GM18507 (cell line): ENCODE data around the gene CPM.
"Not testable (repeated sequence)": the region's sequence is repeated elsewhere in the genome, so short reads cannot be mapped to it uniquely, and the experiment has no call there.

ENCODE experiments used
- DNase-seq: peaks from one replicate; pipeline ENCODE4 v3.0.0; 2011; ENCODE audit warnings: low read depth; ENCODE audit not compliant: insufficient read length; ENCODE audit errors: extremely low spot score
- FAIRE-seq: peaks from 2 replicates; lab custom pipeline; 2011; peaks lifted over from hg19 to GRCh38; lab: Jason Lieb, UNC

CPM gene

DNA sequence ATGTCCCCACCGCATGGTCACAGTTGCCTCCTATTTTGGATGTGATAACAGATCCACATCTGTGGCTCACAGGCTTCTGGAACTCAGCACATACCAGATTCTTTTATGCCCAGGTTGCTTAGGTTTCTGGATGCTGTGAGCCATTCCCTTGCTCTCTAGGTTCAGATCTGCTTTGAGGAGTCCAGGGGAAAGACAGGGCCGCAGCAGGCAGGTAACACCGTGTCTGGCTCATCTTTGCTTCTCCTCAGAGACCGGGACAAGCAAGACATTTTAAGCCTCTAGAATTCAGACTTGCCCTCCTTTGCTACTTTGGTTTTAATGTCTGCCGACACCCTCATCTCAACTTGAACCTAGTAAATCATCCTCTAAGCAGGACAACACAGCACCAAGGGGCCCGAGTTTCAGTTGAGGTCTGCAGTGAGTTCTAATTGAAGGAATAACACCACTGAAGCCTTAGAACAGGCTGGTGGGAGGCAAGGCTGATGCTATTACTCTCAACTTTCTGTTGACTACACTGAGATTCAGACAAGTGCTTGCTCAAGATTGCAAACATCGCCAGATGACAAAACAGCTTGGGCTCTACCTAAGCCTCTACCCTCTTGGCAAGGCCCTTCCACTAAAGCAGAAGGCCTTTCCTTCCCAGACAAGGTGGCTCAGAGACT lies 69.7 kb downstream of the CPM start:
- FAIRE-seq (no peak), DNase-seq (no peak)

DNA sequence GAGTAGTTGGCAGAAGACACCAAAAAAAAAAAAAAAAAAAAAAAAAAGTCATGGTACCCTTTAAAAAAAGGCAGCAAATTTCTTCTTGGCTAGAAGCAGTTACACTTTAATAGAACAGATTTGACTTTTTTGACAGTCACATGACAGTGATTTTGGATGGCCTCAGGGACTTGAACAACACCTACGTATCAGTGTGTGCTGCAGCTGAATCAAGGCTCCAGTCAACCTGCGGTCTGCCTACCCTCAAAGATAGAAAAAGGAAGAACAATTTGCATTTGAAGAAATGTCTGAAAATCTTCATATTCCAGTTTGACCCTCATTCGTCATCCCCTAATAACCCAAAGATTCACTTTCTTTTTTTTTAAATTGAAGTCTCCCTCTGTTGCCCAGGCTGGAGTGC lies 71.1 kb downstream of the CPM start:
- DNase-seq (no peak), FAIRE-seq (no peak)

DNA sequence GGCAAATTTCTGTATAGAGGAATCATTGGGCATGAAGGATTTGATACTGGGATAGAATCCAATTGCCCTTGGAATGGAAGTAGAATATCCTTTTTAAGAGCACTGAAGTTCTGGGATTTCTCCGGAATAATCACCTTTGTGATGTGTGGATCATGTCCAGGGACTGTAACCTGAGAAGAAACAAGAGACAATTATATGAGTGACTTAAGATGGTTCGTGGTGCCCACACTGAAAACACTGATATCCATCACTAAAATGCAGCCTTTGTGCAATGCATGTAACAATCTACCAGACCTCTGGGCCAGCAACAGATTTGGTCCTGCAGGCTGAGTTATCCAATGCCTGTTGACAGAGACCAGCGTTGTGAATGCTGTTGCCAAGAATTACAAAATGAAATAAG lies 76.5 kb downstream of the CPM start:
- DNase-seq, result no peak
- FAIRE-seq, result no peak

DNA sequence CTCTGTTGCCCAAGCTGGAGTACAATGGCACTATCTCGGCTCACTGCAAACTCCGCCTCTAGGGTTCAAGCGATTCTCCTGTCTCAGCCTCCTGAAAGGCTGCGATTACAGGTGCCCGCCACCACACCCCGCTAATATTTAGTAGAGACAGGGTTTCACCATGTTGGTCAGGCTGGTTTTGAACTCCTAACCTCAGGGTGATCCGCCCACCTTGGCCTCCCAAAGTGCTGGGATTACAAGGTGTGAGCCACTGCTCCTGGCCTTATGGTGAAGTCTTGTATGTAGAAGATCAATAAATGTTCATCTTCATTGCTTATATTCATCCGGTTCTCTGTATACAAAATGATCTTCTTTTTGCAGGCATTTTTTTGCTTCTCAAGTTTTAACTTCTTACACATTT lies 77.2 kb downstream of the CPM start:
- DNase-seq, result no peak
- FAIRE-seq, result no peak

DNA sequence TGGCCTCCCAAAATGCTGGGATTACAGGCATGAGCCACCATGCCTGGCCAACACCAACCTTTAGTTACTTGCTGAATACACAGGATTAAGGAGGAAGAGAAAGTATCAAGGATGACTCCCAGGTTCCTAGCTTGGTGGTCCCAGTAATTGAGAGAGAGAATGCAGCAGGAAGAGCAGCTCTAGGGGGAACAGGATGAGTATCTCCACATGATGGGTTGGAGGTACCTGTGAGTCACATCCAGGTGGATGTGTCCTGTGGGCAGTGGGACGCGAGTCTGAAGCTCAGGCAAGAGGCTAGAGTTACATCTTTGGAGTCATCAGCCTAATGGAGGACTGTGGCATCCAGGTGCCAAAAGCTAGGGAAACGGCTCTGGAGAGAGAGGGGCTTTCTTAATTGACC lies 77.9 kb downstream of the CPM start:
- FAIRE-seq (no peak), DNase-seq (no peak)

DNA sequence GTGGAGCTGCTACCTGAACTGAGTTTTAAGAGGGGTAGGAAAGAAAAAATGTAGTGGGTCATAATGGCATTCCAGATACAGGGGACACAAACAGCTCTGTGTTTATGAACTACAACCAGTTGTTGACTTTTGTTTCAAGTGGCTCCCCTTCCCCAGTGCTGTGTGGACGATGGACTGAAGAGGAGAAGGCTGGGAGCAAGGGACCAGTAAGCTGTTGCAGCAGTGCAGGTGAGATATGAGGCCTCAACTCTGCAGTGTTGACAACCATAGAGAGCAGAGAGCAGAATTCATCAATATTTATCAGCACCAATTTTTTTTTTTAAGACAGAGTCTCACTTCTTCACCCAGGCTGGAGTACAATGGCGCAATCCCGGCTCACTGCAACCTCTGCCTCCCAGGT lies 78.4 kb downstream of the CPM start:
- no peak for DNase-seq
- FAIRE-seq, result no peak

DNA sequence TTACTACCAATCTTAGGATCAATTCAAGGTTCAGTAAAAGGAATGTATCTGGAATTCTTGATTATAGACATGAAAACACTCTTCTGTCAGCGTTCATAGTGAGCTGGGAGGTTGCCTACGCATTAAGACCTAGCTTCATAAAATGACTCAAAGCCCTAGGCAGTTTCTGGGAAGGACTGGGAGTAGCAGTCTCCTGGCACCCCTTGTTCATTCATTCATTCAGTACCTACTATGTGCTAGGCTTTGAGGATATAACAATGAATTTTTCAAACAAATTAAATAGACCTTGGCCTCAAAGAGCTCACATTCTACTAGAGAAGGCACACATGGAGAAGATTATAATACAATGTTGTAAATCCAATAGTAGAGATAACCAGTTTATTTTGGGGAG lies 78.9 kb downstream of the CPM start:
- DNase-seq (no peak), FAIRE-seq (no peak)

GRCh38 chr12:68853396-68854077 lies 79.4 kb downstream of the CPM start:
- DNase-seq (no peak), FAIRE-seq (no peak)

DNA sequence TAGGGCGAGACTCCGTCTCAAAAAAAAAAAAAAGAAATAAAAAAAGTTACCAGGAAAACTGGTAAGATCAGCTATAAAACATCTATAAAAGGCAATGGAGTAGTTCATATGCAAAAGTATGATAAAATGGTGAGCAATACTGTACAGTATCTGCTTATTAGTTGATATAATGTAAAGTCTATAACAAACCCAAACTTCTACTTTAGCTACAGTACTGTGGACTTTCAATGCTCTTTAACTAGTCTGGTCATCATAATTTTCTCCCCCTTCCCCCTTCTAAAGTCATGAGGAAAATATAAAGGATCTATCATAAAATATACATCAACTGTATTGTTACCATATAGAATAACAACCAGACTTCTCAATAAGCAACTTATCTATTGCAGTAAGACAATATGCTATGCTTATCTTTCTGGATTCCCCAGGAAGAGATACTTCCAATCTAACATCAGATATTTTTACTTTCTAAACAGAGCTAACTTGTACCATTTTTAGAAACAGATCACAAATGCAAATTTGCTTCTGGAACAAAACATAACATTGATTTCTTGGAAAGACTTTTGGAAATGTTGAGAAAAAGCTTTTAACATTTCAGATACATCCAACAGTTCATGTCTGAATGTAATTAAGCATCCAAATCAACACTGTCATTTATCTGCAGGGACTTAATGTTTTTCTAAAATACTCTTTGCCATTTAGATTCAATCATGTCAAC lies 81.2 kb downstream of the CPM start:
- FAIRE-seq, result no peak
- no peak for DNase-seq

GRCh38 chr12:68850390-68850789 lies 82.6 kb downstream of the CPM start:
- DNase-seq, result no peak
- no peak for FAIRE-seq

DNA sequence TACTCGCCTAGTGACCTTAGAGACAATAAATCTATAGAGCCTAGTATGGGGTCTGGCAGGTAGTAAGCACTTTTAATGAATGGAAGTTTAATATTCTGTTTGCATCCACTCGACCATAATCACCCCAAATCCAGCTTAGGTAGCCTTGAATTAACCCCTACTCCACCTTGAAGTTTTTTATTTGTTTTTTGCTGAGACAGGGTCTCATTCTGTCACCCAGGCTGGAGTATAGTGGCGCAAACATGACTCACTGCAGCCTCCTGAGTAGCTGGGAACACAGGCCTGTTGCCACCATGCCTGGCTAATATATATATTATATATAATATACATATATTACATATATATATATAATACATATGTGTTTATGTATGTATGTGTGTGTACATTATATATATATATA lies 86.2 kb downstream of the CPM start:
- FAIRE-seq, result no peak
- no peak for DNase-seq

DNA sequence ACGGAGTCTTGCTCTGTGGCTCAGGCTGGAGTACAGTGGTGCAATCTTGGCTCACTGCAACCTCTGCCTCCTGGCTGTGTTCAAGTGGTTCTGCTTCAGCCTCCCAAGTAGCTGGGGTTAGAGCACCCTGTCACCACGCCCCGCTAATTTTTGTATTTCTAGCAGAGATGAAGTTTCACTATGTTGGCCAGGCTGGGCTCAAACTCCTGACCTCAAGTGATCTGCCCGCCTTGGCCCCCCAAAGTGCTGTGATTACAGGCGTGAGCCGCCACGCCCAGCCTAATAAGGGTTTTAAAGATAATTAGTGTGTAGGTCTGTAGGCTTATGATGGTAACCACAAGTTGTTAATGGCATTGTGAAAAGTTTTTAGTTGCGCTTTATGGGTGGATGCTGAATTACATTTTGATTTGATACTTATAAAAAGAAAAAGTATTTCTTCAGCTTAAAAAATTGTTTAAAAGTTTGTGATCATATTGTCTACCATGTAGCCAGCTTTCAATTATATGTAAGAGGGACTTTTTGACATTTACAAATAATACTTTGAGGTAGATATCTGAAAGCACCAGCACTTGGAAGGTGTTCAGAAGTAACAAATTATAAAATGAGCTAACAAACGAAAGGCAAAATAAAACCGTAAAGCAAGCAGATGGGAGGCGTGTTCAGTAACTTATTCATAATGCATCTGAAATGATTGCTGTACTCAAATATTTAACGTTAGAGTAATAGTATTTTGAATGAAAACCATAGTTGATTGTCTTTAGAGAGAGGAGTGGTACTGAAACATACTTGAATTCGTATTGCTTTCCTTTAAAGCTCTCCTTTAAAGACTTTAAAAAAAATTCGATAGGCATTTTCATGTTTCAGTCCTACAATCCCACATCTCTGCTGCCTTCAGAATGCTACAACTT lies 87.9 kb downstream of the CPM start:
- DNase-seq (no peak), FAIRE-seq (no peak)

DNA sequence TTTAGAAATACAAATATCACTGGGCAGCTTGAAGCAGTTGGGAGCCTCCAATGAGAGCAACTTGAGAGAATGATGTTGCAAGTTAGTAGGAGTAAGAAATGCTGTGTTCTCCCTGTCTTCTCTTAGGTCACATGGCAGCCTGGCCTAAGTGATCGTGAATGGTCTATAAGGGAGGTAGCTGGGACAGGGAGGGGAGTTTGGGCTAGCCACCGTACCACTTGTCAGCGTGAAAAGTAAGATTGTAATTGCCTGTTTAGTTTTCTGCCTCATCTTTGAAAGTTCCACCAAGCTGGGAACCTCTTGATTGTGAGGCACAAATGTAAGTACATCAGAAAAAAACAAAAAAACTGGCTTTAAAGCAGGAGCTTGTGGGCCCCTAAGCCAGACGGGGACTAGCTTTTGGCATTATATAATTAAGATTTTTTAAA lies 88.6 kb downstream of the CPM start:
- DNase-seq, result no peak
- no peak for FAIRE-seq

- DNase-seq, result no peak
- no peak for FAIRE-seq
Measured at GRCh38 chr12:68842784-68843567, 90.0 kb downstream of the CPM start.

DNA sequence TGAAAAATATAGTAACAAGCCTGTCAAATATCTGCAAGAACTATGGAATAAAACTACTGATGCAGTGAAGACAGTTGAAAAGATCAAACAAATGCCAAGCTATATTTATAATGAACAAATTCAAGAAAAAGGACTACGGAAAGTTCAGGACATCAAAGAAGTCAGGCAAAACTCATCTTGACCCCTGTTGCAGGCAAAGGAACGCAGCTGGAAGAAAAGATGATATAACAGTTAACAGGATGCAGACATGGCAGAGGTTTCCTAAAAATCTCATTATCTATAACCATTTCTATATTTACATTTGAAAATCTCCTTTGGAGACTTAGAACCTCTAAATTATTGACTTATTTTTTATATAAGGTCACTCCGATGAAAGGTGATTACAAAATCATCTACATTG lies 90.8 kb downstream of the CPM start:
- DNase-seq (no peak), FAIRE-seq (no peak)

GRCh38 chr12:68841717-68842116 lies 91.3 kb downstream of the CPM start:
- no peak for FAIRE-seq
- DNase-seq, result no peak

- not testable (repeated sequence) for FAIRE-seq, DNase-seq
Measured at GRCh38 chr12:68841175-68841574, 91.8 kb downstream of the CPM start.

DNA sequence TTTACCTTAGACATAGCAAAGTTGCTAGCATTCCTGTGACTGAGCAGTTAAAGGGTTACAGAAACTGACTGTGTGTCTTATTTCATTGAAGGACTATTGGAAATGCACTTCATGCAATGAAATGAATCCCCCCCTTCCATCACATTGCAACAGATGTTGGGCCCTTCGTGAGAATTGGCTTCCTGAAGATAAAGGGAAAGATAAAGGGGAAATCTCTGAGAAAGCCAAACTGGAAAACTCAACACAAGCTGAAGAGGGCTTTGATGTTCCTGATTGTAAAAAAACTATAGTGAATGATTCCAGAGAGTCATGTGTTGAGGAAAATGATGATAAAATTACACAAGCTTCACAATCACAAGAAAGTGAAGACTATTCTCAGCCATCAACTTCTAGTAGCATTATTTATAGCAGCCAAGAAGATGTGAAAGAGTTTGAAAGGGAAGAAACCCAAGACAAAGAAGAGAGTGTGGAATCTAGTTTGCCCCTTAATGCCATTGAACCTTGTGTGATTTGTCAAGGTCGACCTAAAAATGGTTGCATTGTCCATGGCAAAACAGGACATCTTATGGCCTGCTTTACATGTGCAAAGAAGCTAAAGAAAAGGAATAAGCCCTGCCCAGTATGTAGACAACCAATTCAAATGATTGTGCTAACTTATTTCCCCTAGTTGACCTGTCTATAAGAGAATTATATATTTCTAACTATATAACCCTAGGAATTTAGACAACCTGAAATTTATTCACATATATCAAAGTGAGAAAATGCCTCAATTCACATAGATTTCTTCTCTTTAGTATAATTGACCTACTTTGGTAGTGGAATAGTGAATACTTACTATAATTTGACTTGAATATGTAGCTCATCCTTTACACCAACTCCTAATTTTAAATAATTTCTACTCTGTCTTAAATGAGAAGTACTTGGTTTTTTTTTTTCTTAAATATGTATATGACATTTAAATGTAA lies 93.5 kb downstream of the CPM start:
- DNase-seq, result no peak

More for the DNA sequence above, 93.5 kb downstream of the CPM start:
- FAIRE-seq, result no peak
